ENCODE measurements around the gene NOS3. TPM values are rescaled to one million over a fixed set of nuclear protein-coding genes. Genes with fewer than 3 reads are reported as not detected.
A peak's percentile ranks its signal among the peaks of the same experiment; 100 is the strongest.

NOS3 gene
- total and polyA plus RNA-seq, 9 of the 15 experiments (the other 6 are each of a cell fraction or from before 2014, with no cell fraction given) = 1.1 to 121 (median 23.6) TPM

- TF ChIP-seq THAP12 (CRISPR knock-in tag; IDR thresholded peaks at IDR 0.05) (0 out of 2 replicates have a peak, but pooled peaks have one; percentile 49), RBBP5 (IDR thresholded peaks at IDR 0.05; ENCODE audit: borderline replicate concordance, insufficient read depth, low read length, poor library complexity, severe bottlenecking) (peak; percentile 64), THRB (CRISPR knock-in tag; conservative IDR thresholded peaks at IDR 0.05) (0 out of 2 replicates have a peak, but pooled peaks have one; percentile 19), ZBTB40 (IDR thresholded peaks at IDR 0.05) (0 out of 2 replicates have a peak, but pooled peaks have one; percentile 9), ZBTB40 (CRISPR knock-in tag; IDR thresholded peaks at IDR 0.05) (no peak), PHF20 (IDR thresholded peaks at IDR 0.05; ENCODE audit: partially characterized antibody) (peak; percentile 17), PCBP1 (IDR thresholded peaks at IDR 0.05; ENCODE audit: low read depth, low read length, poor library complexity, severe bottlenecking) (peak; percentile 57), SIN3B (IDR thresholded peaks at IDR 0.05; ENCODE audit: low read depth) (0 out of 2 replicates have a peak, but pooled peaks have one; percentile 29), RBFOX2 (IDR thresholded peaks at IDR 0.05; ENCODE audit: low read depth, low read length) (0 out of 2 replicates have a peak, but pooled peaks have one; percentile 10), ZBTB7A (IDR thresholded peaks at IDR 0.05; ENCODE audit: borderline replicate concordance, control insufficient read depth, low read depth, low read length) (0 out of 2 replicates have a peak, but pooled peaks have one; percentile 61)
Observed at GRCh38 chr7:150977382-150978125, 13.3 kb upstream of the NOS3 start (continued).

All from K562 (cell line).